ENCODE data around the gene TRIM14.
A peak's percentile ranks its signal among the peaks of the same experiment; 100 is the strongest.
"Not testable (repeated sequence)": the region's sequence is repeated elsewhere in the genome, so short reads cannot be mapped to it uniquely, and the experiment has no call there.

Gene TRIM14

GRCh38 chr9:98120476-98120875 is 1.5 kb upstream of the TRIM14 start:
- H3K4me3 ChIP-seq (ENCODE audit: low read length) = no peak overlapping the region
- no peak for DNase-seq (ENCODE audit: low read depth, low spot score)

DNA sequence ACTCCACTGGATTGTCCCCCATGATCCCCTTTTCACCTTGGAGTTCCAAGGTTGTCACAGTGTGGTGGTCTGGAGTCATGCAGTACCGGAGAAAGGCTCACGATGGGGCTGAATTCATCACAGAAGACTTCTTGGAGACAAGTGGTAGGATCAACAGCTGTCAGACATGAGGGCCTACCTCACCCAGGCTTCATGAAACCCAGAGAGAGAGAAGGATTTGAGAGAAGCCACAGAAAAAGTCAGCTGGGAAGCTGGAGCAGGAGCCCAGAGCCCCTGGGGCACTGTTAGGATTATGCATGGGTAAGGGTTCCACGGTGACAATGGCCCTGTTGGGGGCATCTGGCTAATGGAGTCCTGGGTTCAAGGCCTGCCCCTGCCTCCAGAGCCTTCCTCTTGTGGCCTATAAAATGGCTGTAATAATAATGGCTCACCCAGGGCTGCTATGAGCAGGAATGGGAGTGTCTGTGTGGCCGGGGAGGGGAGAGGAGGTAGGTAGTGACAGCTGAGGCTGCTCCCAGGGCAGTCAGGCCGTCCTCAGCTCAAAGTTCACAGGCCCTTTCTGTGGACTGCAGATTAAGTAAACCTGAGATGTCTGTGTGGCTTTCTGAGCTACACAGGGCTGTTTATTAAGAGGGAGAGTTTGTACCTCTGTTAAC is 910 bp downstream of the TRIM14 start:
- DNase-seq (ENCODE audit: low read depth, low spot score) = peak; percentile 68
- H3K4me3 ChIP-seq (ENCODE audit: low read length) = peak overlapping the region; percentile 82

GRCh38 chr9:98117097-98117496 is 1.9 kb downstream of the TRIM14 start:
- H3K4me3 ChIP-seq (ENCODE audit: low read length); DNase-seq (ENCODE audit: low read depth, low spot score): not testable (repeated sequence)

- no peak for DNase-seq (ENCODE audit: low read depth, low spot score)
- no peak overlapping the region for H3K4me3 ChIP-seq (ENCODE audit: low read length)
These were observed 10.0 kb downstream of the TRIM14 start for GRCh38 chr9:98109052-98109451.

- peak; percentile 86 for DNase-seq (ENCODE audit: low read depth, low spot score)
- 0 out of 2 replicates have a peak overlapping the region, but pooled peaks have one; percentile 18 for H3K4me3 ChIP-seq (ENCODE audit: low read length)
These were observed 10.4 kb downstream of the TRIM14 start for GRCh38 chr9:98108531-98109031.

DNA sequence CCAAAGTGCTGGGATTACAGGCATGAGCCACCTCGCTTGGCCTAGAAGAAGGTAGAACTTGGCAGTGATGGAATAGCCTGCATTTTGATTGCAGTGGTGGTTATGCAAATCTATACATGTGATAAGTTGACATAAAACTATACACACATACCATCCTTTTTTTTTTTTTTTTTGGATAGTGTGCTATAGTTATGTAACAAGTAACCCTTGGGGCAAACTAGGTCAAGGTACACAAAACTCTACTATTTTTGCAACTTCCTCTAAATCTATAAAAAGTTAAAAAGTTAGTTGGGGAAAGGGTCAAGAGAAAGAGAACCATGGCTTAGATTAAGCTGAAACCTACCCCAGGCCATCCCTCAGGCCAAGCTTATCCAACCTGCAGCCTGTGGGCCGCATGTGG is 11.1 kb downstream of the TRIM14 start:
- peak overlapping the region; percentile 18; the same call in 1 of the 2 replicates for H3K4me3 ChIP-seq (ENCODE audit: low read length)
- no peak for DNase-seq (ENCODE audit: low read depth, low spot score)

- no peak overlapping the region for H3K4me3 ChIP-seq (ENCODE audit: low read length)
- no peak for DNase-seq (ENCODE audit: low read depth, low spot score)
These were observed 14.0 kb downstream of the TRIM14 start for GRCh38 chr9:98105006-98105405.

DNA sequence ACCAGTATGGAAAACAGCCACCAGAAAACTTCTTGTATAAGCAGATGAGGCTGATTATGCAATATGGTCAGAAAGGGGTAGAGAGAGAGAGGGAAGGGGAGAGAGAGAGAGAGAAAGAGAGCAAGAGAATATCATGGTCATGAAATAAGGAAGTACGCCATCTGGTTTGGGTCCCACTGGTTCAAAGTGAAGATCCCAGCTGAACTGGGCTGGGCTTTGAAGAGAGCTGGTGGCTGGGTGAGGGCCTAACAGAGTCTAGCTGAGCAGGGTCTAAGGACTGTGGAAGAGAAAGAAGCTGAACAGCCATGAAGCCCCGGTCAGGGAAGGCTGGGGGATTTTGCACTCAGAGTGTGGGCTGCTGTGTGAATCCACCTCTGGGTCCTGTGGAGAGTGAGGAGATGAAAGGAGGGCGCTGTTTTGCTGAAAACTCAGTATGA is 14.6 kb downstream of the TRIM14 start:
- DNase-seq (ENCODE audit: low read depth, low spot score) = no peak
- H3K4me3 ChIP-seq (ENCODE audit: low read length) = no peak overlapping the region

GRCh38 chr9:98101868-98102273 is 17.2 kb downstream of the TRIM14 start:
- peak; percentile 100 for DNase-seq (ENCODE audit: low read depth, low spot score)
- H3K4me3 ChIP-seq (ENCODE audit: low read length) = peak overlapping the region; percentile 29

DNA sequence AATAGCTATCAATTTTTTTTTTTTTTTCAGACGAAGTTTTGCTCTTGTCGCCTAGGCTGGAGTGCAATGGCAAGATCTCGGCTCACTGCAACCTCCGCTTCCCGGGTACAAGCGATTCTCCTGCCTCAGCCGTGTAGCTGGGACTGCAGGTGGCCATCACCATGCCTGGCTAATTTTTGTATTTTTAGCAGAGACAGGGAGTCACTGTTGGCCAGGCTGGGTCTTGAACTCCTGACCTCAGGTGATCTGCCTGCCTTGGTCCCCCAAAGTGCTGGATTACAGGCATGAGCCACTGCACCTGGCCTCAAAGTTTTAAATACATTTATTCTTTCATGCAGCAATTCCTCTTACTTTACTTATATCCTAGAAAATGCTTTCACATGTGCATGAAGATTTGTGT is 17.6 kb downstream of the TRIM14 start:
- peak overlapping the region; percentile 11 for H3K4me3 ChIP-seq (ENCODE audit: low read length)
- no peak for DNase-seq (ENCODE audit: low read depth, low spot score)

DNA sequence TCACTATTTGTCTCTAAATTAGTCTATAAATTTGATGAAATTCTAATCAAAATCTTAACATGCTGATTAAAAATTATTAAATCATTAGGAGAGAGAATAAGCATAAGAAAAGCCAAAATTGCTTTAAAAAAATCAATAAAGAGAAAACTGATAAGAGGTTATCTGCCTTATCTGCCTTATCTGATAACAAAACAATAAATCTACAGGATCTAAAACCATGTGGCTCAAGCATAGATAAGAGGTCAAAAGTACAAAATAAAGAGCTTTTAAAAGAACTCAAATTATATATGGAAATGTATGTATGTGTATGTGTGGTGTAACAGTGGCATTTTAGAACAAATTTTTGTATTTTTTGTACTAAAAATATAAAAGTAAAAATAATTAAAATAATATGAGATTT is 18.6 kb downstream of the TRIM14 start:
- H3K4me3 ChIP-seq (ENCODE audit: low read length) = no peak overlapping the region
- no peak for DNase-seq (ENCODE audit: low read depth, low spot score)

DNA sequence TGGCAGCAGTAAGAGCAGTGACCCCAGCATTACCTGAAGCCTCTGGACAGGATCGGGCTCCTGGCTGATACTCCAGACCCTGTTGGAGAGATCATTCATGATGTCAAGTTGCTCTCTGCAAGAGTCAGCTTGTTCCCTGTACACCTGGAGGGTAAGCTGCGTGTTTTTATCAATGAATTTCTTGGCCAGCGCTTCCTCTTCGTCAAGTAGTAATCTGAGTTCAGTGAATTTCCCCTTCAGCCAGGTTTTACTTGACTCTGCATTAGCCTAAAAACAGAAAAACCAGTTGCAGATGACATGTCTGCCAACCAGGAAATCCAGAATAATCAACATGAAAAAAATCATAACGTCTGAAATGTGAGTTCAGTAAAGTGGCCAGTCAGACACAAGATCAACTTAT is 19.1 kb downstream of the TRIM14 start:
- no peak overlapping the region for H3K4me3 ChIP-seq (ENCODE audit: low read length)
- DNase-seq (ENCODE audit: low read depth, low spot score) = no peak

GRCh38 chr9:98099346-98099745 is 19.7 kb downstream of the TRIM14 start:
- DNase-seq (ENCODE audit: low read depth, low spot score) = no peak
- no peak overlapping the region for H3K4me3 ChIP-seq (ENCODE audit: low read length)

- no peak overlapping the region for H3K4me3 ChIP-seq (ENCODE audit: low read length)
- DNase-seq (ENCODE audit: low read depth, low spot score) = no peak
These were observed 21.2 kb downstream of the TRIM14 start for GRCh38 chr9:98097836-98098235.

GRCh38 chr9:98096091-98096490 is 22.9 kb downstream of the TRIM14 start:
- H3K4me3 ChIP-seq (ENCODE audit: low read length) = no peak overlapping the region
- no peak for DNase-seq (ENCODE audit: low read depth, low spot score)

DNA sequence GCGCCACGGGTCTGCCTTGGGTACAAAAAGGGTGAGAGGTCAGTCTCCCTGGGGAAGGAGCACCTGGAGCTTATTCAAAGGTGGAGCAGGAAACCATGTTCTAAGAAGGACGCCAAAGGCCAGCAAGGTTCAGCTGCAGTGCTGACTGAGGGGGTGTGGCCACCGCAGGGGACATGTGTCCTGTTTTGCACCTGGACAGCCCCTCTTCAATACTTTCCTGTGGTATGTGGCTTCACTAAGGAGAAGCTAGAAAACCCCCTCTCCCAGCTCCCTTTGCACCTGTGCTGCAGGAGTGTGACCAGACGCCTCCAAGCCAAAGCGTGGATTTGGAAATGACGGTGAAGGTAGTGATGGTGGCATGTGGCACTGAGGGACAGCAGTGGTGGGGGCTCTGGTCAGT is 23.6 kb downstream of the TRIM14 start:
- no peak overlapping the region for H3K4me3 ChIP-seq (ENCODE audit: low read length)

GRCh38 chr9:98094851-98095250 is 24.2 kb downstream of the TRIM14 start:
- no peak overlapping the region for H3K4me3 ChIP-seq (ENCODE audit: low read length)
- DNase-seq (ENCODE audit: low read depth, low spot score) = no peak

More for the DNA sequence above, 23.6 kb downstream of the TRIM14 start:
- no peak for DNase-seq (ENCODE audit: low read depth, low spot score)

- H3K4me3 ChIP-seq (ENCODE audit: low read length) = no peak overlapping the region
- no peak for DNase-seq (ENCODE audit: low read depth, low spot score)
These were observed 24.7 kb downstream of the TRIM14 start for GRCh38 chr9:98094316-98094715.

- H3K4me3 ChIP-seq (ENCODE audit: low read length) = no peak overlapping the region
- no peak for DNase-seq (ENCODE audit: low read depth, low spot score)
These were observed 26.4 kb downstream of the TRIM14 start for GRCh38 chr9:98092613-98092931.

DNA sequence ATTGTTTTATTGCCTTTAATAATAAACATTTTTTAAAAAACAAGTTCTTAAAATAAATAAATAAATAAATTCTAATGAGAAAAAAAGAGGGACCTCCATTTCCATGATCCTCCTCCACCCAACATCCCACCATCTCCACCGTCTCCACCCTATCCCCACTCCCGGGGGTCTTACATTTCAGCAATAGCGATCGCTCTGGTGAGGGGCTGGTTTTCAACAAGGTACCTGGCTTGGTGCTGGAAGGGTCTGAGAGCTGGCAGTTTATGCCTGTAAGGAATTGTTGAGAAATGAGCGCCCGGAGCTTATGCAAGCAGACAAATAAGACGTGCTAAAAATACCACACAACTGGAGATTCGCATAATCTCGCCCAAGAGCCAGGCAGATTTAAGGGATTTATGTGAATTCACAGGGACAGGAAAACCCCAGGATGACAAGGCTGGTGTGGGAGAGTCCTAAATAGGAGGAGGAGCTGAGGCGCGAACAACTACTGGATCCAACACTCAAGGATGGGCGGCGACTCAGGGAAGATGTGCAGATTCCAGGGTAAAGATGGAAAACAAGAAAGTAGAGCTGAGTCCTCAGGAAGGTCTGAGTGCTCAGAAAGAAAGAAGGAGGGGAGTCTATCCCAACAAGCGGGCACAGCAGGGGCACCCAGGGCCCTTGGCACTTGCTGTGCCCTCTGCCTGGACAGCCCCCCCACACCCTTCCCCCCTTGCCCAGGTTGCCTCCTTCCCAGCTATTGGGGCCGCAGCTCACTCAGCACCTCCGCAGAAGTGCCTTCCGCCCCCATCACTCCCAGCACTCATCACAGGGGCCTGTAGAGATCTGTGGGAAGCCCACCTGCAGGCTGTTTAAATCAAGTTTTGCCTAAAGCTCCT is 27.0 kb downstream of the TRIM14 start:
- no peak overlapping the region for H3K4me3 ChIP-seq (ENCODE audit: low read length)
- no peak for DNase-seq (ENCODE audit: low read depth, low spot score)
